NCI-H1694 (cell line): ENCODE data around the gene ANKRD22.
A peak's percentile ranks its signal among the peaks of the same experiment; 100 is the strongest.

Experiments
- DNase-seq: peaks from one replicate; lab custom pipeline; 2025; lab: John Stamatoyannopoulos, UW

Gene ANKRD22

GRCh38 chr10:88800152-88801125 is 51.2 kb downstream of the ANKRD22 start:
- DNase-seq = peak; percentile 8

- no peak for DNase-seq
Observed at GRCh38 chr10:88794731-88795130, 56.9 kb downstream of the ANKRD22 start.

DNA sequence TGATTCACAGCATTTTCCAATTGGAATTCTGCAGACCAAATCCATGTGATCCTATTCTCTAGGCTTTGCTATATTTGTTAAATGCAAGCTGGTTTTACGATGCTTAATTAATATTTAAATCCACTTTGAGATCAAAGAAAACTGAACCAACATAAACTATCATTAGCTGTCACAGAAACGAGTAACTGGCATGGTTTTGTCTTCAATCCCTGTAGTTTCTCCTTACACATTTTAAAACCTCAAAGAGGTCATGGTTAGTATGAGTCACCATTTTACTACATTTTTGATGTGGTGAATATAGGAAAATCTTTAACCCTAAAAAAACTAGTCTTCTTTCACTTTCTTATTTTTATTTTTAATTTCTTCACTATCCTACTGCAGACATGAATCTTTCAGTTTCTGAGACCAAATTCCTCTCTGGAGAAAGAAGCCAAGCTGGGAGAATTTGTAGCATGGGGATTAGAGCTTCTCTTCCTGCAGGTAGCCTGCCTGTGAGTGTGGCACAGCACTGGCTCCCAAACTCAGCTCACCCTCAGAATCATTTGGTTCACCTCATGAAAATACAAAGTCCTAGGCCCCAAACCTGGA is 57.8 kb downstream of the ANKRD22 start:
- no peak for DNase-seq

- DNase-seq = no peak
Observed at GRCh38 chr10:88792661-88793060, 59.0 kb downstream of the ANKRD22 start.

- DNase-seq = no peak
Observed at GRCh38 chr10:88791924-88792323, 59.7 kb downstream of the ANKRD22 start.

- no peak for DNase-seq
Observed at GRCh38 chr10:88788924-88789323, 62.7 kb downstream of the ANKRD22 start.

DNA sequence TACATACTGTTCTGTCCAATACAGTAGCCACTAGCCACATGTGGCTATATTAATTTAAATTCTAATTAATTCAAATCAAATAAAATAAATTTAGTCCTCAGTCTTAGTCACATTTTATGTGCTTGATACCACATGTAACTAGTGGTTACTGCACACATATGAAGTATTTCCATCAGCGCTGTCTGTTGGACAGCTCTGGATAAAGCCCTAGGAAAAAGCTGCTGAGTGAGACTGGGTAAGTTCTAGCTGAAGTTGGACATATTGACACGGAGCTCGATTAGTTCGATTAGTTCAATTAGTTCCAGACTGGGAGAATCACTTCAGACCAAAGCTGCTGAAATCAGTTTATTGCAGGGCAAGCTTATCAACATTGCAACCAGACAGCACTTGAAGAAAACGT is 64.2 kb downstream of the ANKRD22 start:
- no peak for DNase-seq

GRCh38 chr10:88786032-88786770 is 65.4 kb downstream of the ANKRD22 start:
- no peak for DNase-seq

GRCh38 chr10:88783724-88784123 is 67.9 kb downstream of the ANKRD22 start:
- DNase-seq = no peak

DNA sequence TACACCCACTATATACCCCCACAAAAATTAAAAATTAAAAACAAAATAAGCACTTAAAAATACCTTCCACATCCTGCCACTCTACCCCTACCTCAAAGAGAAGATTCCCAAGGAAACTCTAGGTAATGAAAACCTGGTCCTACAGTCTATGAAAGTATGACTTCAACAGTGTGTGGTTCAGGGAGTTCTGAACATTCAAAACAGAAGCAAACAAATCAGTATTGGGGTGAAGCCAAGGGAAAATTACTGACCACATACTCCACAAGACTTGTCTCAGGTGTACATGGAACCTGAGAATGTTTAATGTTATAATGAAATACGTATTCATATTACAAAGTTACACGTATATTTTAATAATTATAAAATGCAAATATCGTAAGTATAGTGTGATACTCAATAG is 69.4 kb downstream of the ANKRD22 start:
- DNase-seq = no peak

DNA sequence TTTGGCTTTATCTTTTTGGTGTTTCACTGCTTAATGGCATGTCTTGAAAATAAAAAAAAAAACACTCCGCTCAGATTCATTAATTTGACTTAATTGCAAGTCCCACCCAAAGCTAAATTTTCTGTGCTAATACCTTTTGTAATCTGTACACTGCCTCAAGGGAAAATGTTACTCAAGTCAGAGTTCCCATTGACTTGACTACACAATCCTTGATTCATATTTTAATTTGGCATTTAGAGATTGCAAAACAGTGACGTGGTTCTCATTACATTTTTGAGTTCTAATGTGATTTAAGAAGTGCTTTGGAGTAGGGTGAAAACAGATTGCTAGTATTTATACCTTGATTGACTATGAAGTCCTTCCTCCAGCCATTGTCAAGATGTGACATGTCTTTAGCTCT is 70.4 kb downstream of the ANKRD22 start:
- no peak for DNase-seq
